Measurements from ENCODE around the gene LHPP. TPM values are rescaled to one million over a fixed set of nuclear protein-coding genes. Genes with fewer than 3 reads are reported as not detected.
A peak's percentile ranks its signal among the peaks of the same experiment; 100 is the strongest.

The LHPP gene
- total RNA-seq, 1 donor, result 12.5 TPM

- no peak overlapping the region for H3K4me3 ChIP-seq (ENCODE audit: low read depth, low read length)
- DNase-seq (ENCODE audit: low read depth), result peak; percentile 70
- no peak for TF ChIP-seq CTCF (IDR thresholded peaks at IDR 0.05; ENCODE audit: insufficient read depth, low read depth, low read length)
Measured at GRCh38 chr10:124588736-124589490, 127.3 kb downstream of the LHPP start.

GRCh38 chr10:124589491-124590041, 127.9 kb downstream of the LHPP start:
- no peak for DNase-seq (ENCODE audit: low read depth)
- no peak overlapping the region for H3K4me3 ChIP-seq (ENCODE audit: low read depth, low read length)
- no peak for TF ChIP-seq CTCF (IDR thresholded peaks at IDR 0.05; ENCODE audit: insufficient read depth, low read depth, low read length)

GRCh38 chr10:124590216-124591122, 128.8 kb downstream of the LHPP start:
- no peak for TF ChIP-seq CTCF (IDR thresholded peaks at IDR 0.05; ENCODE audit: insufficient read depth, low read depth, low read length)
- DNase-seq (ENCODE audit: low read depth), result no peak

GRCh38 chr10:124591123-124591495, 129.5 kb downstream of the LHPP start:
- DNase-seq (ENCODE audit: low read depth), result no peak
- H3K4me3 ChIP-seq (ENCODE audit: low read depth, low read length), result no peak overlapping the region
- TF ChIP-seq CTCF (IDR thresholded peaks at IDR 0.05; ENCODE audit: insufficient read depth, low read depth, low read length), result no peak

More at GRCh38 chr10:124590216-124591122, 128.8 kb downstream of the LHPP start:
- H3K4me3 ChIP-seq (ENCODE audit: low read depth, low read length), result no peak overlapping the region

- TF ChIP-seq CTCF (IDR thresholded peaks at IDR 0.05; ENCODE audit: insufficient read depth, low read depth, low read length), result no peak
- no peak overlapping the region for H3K4me3 ChIP-seq (ENCODE audit: low read depth, low read length)
- no peak for DNase-seq (ENCODE audit: low read depth)
Measured at GRCh38 chr10:124592101-124592500, 130.5 kb downstream of the LHPP start.

- TF ChIP-seq CTCF (IDR thresholded peaks at IDR 0.05; ENCODE audit: insufficient read depth, low read depth, low read length), result no peak
- DNase-seq (ENCODE audit: low read depth), result no peak
- H3K4me3 ChIP-seq (ENCODE audit: low read depth, low read length), result no peak overlapping the region
Measured at GRCh38 chr10:124592736-124593430, 131.3 kb downstream of the LHPP start.

Data from fibroblast of villous mesenchyme (primary cell).